GM19324 (cell line): ENCODE data around the gene FHIT.

Experiments used
- ATAC-seq: cut with Tn5 transposase; IDR thresholded peaks from one replicate; pipeline ENCODE4 v1.9.1; 2021; ENCODE audit warnings: mild to moderate bottlenecking, moderate library complexity; ENCODE audit not compliant: unreplicated experiment, low FRiP score

The FHIT gene

GRCh38 chr3:60225848-60226247, 1025.4 kb downstream of the FHIT start:
- ATAC-seq = no peak

GRCh38 chr3:60220768-60221167, 1030.5 kb downstream of the FHIT start:
- no peak for ATAC-seq

GRCh38 chr3:60219501-60219900, 1031.8 kb downstream of the FHIT start:
- no peak for ATAC-seq

GRCh38 chr3:60217156-60217911, 1033.9 kb downstream of the FHIT start:
- no peak for ATAC-seq

- ATAC-seq = no peak
Observed at GRCh38 chr3:60216462-60217075, 1034.7 kb downstream of the FHIT start.

GRCh38 chr3:60215946-60216345, 1035.3 kb downstream of the FHIT start:
- ATAC-seq = no peak

GRCh38 chr3:60207905-60208304, 1043.3 kb downstream of the FHIT start:
- ATAC-seq = no peak

- no peak for ATAC-seq
Observed at GRCh38 chr3:60206206-60206605, 1045.0 kb downstream of the FHIT start.

- ATAC-seq = no peak
Observed at GRCh38 chr3:60202052-60202726, 1049.1 kb downstream of the FHIT start.

GRCh38 chr3:60199306-60199705, 1051.9 kb downstream of the FHIT start:
- ATAC-seq = no peak

GRCh38 chr3:60198179-60198720, 1053.0 kb downstream of the FHIT start:
- no peak for ATAC-seq

- no peak for ATAC-seq
Observed at GRCh38 chr3:60192297-60193114, 1058.7 kb downstream of the FHIT start.

- no peak for ATAC-seq
Observed at GRCh38 chr3:60190073-60190472, 1061.2 kb downstream of the FHIT start.

GRCh38 chr3:60189304-60189703, 1061.9 kb downstream of the FHIT start:
- no peak for ATAC-seq

GRCh38 chr3:60188803-60189202, 1062.4 kb downstream of the FHIT start:
- ATAC-seq = no peak

GRCh38 chr3:60187343-60187742, 1063.9 kb downstream of the FHIT start:
- ATAC-seq = no peak

- no peak for ATAC-seq
Observed at GRCh38 chr3:60186359-60186758, 1064.9 kb downstream of the FHIT start.

- no peak for ATAC-seq
Observed at GRCh38 chr3:60185161-60185560, 1066.1 kb downstream of the FHIT start.

- no peak for ATAC-seq
Observed at GRCh38 chr3:60182697-60183096, 1068.6 kb downstream of the FHIT start.

- ATAC-seq = no peak
Observed at GRCh38 chr3:60178931-60179653, 1072.2 kb downstream of the FHIT start.
